GM18511 (cell line): Measurements from ENCODE around the gene C1QTNF12.
"Not testable (repeated sequence)": the region's sequence is repeated elsewhere in the genome, so short reads cannot be mapped to it uniquely, and the experiment has no call there.

ENCODE experiments used
- ATAC-seq: cut with Tn5 transposase; IDR thresholded peaks from one replicate; pipeline ENCODE4 v1.9.1; 2021; ENCODE audit warnings: mild to moderate bottlenecking, moderate library complexity; ENCODE audit not compliant: unreplicated experiment

C1QTNF12 gene

GRCh38 chr1:1200876-1201810, 45.4 kb downstream of the C1QTNF12 start:
- ATAC-seq, result peak; percentile 65

- ATAC-seq, result no peak
Measured at GRCh38 chr1:1199961-1200875, 46.3 kb downstream of the C1QTNF12 start.

GRCh38 chr1:1199141-1199960, 47.2 kb downstream of the C1QTNF12 start:
- ATAC-seq, result no peak

- no peak for ATAC-seq
Measured at GRCh38 chr1:1198423-1199140, 47.9 kb downstream of the C1QTNF12 start.

GRCh38 chr1:1197551-1198422, 48.7 kb downstream of the C1QTNF12 start:
- no peak for ATAC-seq

- ATAC-seq, result no peak
Measured at GRCh38 chr1:1197188-1197500, 49.4 kb downstream of the C1QTNF12 start.

GRCh38 chr1:1196431-1197187, 49.9 kb downstream of the C1QTNF12 start:
- no peak for ATAC-seq

GRCh38 chr1:1195726-1196125, 50.8 kb downstream of the C1QTNF12 start:
- ATAC-seq, result not testable (repeated sequence)

- ATAC-seq, result no peak
Measured at GRCh38 chr1:1194723-1195122, 51.8 kb downstream of the C1QTNF12 start.
